Amniotic epithelial cell (primary cell): ENCODE data around the gene MYLK.
"Not testable (repeated sequence)": the region's sequence is repeated elsewhere in the genome, so short reads cannot be mapped to it uniquely, and the experiment has no call there.

ENCODE experiments used
- DNase-seq: peaks from one replicate; pipeline ENCODE4 v3.0.0-alpha.2; 2010; ENCODE audit warnings: low read depth

The MYLK gene

DNA sequence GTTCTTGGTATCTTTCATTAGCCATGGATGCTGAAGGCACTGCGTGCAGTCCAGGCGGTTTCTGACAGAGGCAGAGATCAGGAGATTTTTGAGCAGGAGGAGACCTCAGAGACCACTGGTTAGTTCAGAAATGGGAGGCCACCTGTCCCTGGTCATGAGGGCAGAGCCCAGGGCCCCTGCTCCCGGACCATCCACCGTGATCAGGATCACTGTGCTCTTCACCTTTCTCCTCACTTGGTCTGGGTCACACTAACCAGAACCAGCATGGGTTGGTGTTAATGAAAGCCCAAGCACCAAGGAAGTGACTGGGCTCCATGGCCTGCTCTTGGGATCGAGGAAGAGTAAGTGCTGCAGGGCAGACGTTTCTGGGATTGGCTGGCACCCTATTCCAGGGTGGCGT is 257.3 kb downstream of the MYLK start:
- no peak for DNase-seq

GRCh38 chr3:123624302-123624701 is 259.8 kb downstream of the MYLK start:
- DNase-seq: no peak

GRCh38 chr3:123623346-123623880 is 260.7 kb downstream of the MYLK start:
- DNase-seq: no peak

GRCh38 chr3:123622766-123623165 is 261.4 kb downstream of the MYLK start:
- no peak for DNase-seq

DNA sequence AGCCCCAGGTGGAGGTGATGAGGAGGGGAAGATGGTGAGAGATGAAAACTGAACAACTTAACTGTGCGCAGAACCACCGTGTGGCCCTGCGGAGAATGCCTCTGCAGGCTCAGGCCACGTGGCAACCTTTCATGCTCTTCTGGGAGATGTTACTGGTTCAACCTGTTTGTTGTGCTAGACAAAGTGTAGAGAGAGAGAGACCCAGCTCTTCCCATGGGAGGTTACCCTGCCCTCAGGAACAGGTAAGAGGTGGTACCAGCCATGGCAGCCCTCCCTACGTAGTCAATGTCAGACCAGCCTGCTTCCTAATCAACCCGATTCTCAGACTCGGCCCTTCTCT is 262.3 kb downstream of the MYLK start:
- no peak for DNase-seq

- DNase-seq: no peak
These were observed 262.8 kb downstream of the MYLK start for GRCh38 chr3:123621186-123621849.

- peak; percentile 24 for DNase-seq
These were observed 263.8 kb downstream of the MYLK start for GRCh38 chr3:123620343-123620742.

- DNase-seq: peak; percentile 56
These were observed 265.2 kb downstream of the MYLK start for GRCh38 chr3:123618768-123619484.

DNA sequence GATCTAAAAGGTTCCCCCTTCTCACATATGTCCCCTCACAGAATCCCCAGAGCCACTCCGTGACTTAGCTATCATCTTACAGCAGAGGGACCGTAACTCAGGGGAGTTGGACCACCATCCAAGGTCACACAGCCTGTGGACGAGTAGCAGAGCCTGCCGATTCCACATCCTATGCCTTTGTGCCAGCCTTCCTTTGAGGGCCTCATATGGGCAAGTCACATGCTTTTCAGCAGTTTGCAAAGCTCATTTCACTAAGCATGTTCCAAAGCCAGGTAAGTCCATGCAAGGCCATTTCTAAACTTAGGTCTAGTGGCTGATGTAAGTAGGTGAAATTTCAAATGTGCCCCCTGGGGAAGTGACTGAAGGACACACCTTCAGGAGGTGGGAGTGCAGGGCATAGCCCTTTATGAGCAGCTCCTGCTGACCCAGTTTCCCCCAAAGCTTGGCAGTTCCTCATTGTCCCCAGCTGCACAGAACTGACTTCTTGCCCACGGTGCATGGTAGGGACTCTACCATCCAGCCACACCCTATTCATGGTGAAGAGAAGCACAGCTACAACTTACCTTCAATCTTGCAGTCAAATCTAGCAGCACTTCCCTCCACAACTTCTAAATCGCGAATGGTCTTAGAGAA is 265.9 kb downstream of the MYLK start:
- DNase-seq: no peak

GRCh38 chr3:123616593-123616992 is 267.5 kb downstream of the MYLK start:
- DNase-seq: no peak

DNA sequence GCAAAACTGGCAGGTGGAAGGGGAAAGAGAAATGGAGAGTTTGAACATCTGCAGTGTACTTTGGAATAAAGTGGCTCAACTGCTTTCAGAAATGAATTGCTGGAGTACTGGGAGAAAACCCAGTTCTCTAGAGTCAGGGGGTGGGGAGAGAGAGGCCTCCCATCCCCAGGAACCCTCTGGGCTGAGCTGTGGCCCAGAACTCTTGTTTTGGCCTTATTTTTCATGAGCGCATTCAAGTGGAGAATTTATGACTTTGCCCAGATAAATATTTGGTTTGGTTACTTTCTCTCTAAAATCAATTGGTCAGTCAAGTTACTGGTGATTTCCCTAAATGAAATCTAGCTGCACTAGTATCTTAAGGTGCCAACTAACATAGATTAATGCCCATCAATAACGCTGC is 270.6 kb downstream of the MYLK start:
- DNase-seq: no peak

- DNase-seq: not testable (repeated sequence)
These were observed 272.5 kb downstream of the MYLK start for GRCh38 chr3:123611674-123612073.

- DNase-seq: no peak
These were observed 273.1 kb downstream of the MYLK start for GRCh38 chr3:123611082-123611481.

DNA sequence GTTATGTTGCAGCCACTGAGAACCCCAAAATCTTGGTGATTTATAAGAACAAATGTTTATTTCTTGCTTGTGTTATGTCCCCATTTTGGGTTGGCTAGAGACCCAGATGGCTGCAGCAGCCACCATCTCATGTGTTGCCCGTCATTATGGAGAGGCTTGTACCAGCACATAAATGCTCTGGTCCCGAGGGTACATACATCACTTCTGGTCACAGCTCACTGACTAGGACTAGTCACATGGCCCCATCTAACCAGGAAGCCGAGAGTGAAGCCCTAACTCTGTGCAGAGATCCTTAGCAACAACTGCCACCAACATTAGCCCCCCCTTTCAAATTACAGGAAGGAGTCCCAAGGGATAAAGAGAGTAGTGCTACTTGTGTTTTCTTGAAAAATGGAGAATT is 273.8 kb downstream of the MYLK start:
- DNase-seq: no peak

- no peak for DNase-seq
These were observed 275.1 kb downstream of the MYLK start for GRCh38 chr3:123609063-123609462.

- DNase-seq: no peak
These were observed 275.7 kb downstream of the MYLK start for GRCh38 chr3:123608263-123608937.

DNA sequence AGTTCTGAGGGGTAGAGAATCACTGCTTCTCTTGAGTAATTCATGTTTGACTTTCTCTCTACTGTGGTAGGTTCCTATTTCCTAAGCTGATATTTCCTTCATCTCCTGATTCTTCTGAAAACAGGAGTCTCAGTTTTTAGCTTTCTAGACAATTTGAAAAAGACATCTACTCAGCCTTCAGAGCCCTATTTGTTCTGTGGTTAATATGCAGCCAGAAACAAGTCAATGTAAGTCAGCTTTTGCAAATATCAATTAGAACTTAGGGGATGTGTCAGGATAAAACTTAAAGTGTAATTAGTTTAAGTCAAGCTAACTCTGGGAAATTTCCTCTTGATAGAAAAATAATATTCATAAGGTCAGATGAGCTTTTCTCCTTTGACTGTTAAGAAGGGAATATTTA is 277.6 kb downstream of the MYLK start:
- DNase-seq: no peak

DNA sequence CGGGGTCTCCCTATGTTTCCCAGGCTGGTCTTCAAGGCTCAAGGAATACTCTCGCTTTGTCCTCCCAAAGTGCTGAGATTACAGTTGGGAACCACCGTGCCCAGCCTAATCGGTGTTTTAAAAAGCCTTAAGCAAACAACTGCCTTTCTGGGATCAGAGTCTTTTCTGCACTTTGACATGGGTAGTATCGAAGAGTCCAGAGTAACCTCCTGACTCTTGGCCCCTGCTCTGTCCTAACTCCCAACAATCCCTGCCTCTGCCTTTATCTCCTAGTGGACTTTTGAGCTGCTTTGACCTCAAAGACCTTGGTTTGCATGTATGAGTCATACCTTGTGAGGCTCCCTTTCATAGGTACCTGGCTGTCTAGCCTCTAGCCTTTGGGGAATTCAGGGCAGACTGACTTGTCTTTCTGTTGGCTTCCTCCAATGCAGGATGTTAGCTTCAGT is 278.3 kb downstream of the MYLK start:
- DNase-seq: peak; percentile 52

DNA sequence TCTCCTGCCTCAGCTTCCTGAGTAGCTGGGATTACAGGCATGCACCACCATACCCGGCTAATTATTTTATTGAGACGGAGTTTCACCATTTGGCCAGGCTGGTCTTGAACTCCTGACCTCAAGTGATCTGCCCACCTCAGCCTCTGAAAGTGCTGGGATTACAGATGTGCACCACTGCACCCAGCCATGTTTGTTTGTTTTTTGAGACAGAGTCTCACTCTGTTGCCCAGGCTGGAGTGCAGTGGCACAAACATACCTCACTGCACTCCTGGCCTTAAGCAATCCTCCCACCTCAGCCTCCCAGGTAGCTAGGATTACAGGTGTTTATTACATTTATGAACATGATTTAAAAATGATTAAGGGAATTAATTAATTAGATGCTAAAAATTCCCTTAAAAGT is 281.0 kb downstream of the MYLK start:
- not testable (repeated sequence) for DNase-seq

GRCh38 chr3:123602325-123602724 is 281.8 kb downstream of the MYLK start:
- DNase-seq: peak; percentile 73

DNA sequence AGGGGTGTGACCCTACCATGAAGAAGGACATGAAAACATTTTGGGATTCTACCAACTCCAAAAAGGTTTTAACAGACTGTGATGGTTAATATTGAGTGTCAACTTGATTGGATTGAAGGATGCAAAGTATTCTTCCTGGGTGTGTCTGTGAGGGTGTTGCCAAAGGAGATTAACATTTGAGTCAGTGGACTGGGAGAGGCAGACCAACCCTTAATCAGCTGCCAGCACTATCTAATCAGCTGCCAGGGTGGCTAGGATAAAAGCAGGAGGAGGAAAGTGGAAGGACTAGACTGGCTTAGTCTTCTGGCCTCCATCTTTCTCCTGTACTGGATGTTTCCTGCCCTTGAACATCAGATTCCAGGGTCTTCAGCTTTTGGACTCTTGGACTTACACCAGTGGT is 283.3 kb downstream of the MYLK start:
- DNase-seq: peak; percentile 61

- DNase-seq: no peak
These were observed 286.6 kb downstream of the MYLK start for GRCh38 chr3:123597561-123597960.
